ENCODE measurements around the gene ZNF496.
A peak's percentile ranks its signal among the peaks of the same experiment; 100 is the strongest.
"Not testable (repeated sequence)": the region's sequence is repeated elsewhere in the genome, so short reads cannot be mapped to it uniquely, and the experiment has no call there.

Gene ZNF496

GRCh38 chr1:247331525-247332214 is at the start of gene ZNF496:
TSS of gene ZNF496 (minus strand) at chr1:247331867. CDS start at chr1:247329578, 2,289 bp downstream.
- DNase-seq = peak; percentile 29

- no peak for DNase-seq
These were observed 46.8 kb upstream of the ZNF496 start for GRCh38 chr1:247378334-247379073.

GRCh38 chr1:247377656-247378055 is 46.0 kb upstream of the ZNF496 start:
- DNase-seq = not testable (repeated sequence)

GRCh38 chr1:247376659-247377058 is 45.0 kb upstream of the ZNF496 start:
- DNase-seq = no peak

- no peak for DNase-seq
These were observed 44.1 kb upstream of the ZNF496 start for GRCh38 chr1:247375747-247376146.

- not testable (repeated sequence) for DNase-seq
These were observed 43.1 kb upstream of the ZNF496 start for GRCh38 chr1:247374651-247375334.

- DNase-seq = no peak
These were observed 42.1 kb upstream of the ZNF496 start for GRCh38 chr1:247373721-247374141.

- no peak for DNase-seq
These were observed 40.2 kb upstream of the ZNF496 start for GRCh38 chr1:247371801-247372259.

- DNase-seq = no peak
These were observed 39.4 kb upstream of the ZNF496 start for GRCh38 chr1:247370786-247371732.

GRCh38 chr1:247368490-247369145 is 37.0 kb upstream of the ZNF496 start:
- no peak for DNase-seq

- no peak for DNase-seq
These were observed 36.2 kb upstream of the ZNF496 start for GRCh38 chr1:247367786-247368422.

GRCh38 chr1:247366926-247367645 is 35.4 kb upstream of the ZNF496 start:
- no peak for DNase-seq

- not testable (repeated sequence) for DNase-seq
These were observed 34.7 kb upstream of the ZNF496 start for GRCh38 chr1:247366345-247366744.

- DNase-seq = no peak
These were observed 33.4 kb upstream of the ZNF496 start for GRCh38 chr1:247365023-247365422.

- DNase-seq = not testable (repeated sequence)
These were observed 31.3 kb upstream of the ZNF496 start for GRCh38 chr1:247363000-247363399.

- DNase-seq = no peak
These were observed 30.5 kb upstream of the ZNF496 start for GRCh38 chr1:247362153-247362552.

- no peak for DNase-seq
These were observed 29.5 kb upstream of the ZNF496 start for GRCh38 chr1:247360991-247361731.

GRCh38 chr1:247360116-247360898 is 28.6 kb upstream of the ZNF496 start:
- no peak for DNase-seq

- DNase-seq = no peak
These were observed 27.9 kb upstream of the ZNF496 start for GRCh38 chr1:247359559-247359958.

Data from NCI-H1436 treated with DMSO at 0.1 percent for 48 hours (cell line).